DMS79 treated with DMSO at 0.1 percent for 48 hours (cell line): ENCODE results near the gene BRICD5.
"Not testable (repeated sequence)": the region's sequence is repeated elsewhere in the genome, so short reads cannot be mapped to it uniquely, and the experiment has no call there.

Source experiments
- DNase-seq: peaks from one replicate; lab custom pipeline; 2025; lab: John Stamatoyannopoulos, UW

Gene BRICD5

GRCh38 chr16:2223221-2223941 is 12.7 kb upstream of the BRICD5 start, which contains the start of gene E4F1:
TSS of gene E4F1 (plus strand) at chr16:2223591. CDS start at chr16:2223614, 23 bp downstream.
- DNase-seq = peak; percentile 97

- no peak for DNase-seq
Observed at GRCh38 chr16:2216330-2216729, 5.7 kb upstream of the BRICD5 start.

GRCh38 chr16:2214719-2214968 is 4.0 kb upstream of the BRICD5 start, which contains the start of gene PGP:
TSS of gene PGP (minus strand) at chr16:2214840. CDS start at chr16:2214777, 63 bp downstream.
- no peak for DNase-seq

GRCh38 chr16:2213817-2214718 is 3.4 kb upstream of the BRICD5 start:
- DNase-seq = no peak

GRCh38 chr16:2212362-2213324 is 2.0 kb upstream of the BRICD5 start:
- DNase-seq = no peak

- DNase-seq = no peak
Observed at GRCh38 chr16:2211923-2212347, 1.3 kb upstream of the BRICD5 start.

GRCh38 chr16:2210009-2210332 is 692 bp downstream of the BRICD5 start:
- no peak for DNase-seq

- no peak for DNase-seq
Observed at GRCh38 chr16:2209258-2210008, 1.2 kb downstream of the BRICD5 start.

- DNase-seq = no peak
Observed at GRCh38 chr16:2208772-2209171, 1.9 kb downstream of the BRICD5 start.

GRCh38 chr16:2208308-2208707 is 2.4 kb downstream of the BRICD5 start:
- DNase-seq = no peak

GRCh38 chr16:2207872-2208271 is 2.8 kb downstream of the BRICD5 start:
- DNase-seq = no peak

- no peak for DNase-seq
Observed at GRCh38 chr16:2206780-2207433, 3.8 kb downstream of the BRICD5 start.

- DNase-seq = no peak
Observed at GRCh38 chr16:2206420-2206779, 4.3 kb downstream of the BRICD5 start.

GRCh38 chr16:2205967-2206313 is 4.7 kb downstream of the BRICD5 start:
- DNase-seq = no peak

GRCh38 chr16:2205104-2205966 is 5.3 kb downstream of the BRICD5 start, which contains the start of gene MLST8:
TSS of gene MLST8 (plus strand) at chr16:2205454. CDS start at chr16:2206086, 632 bp downstream.
- peak; percentile 65 for DNase-seq

- DNase-seq = no peak
Observed at GRCh38 chr16:2204416-2205103, 6.1 kb downstream of the BRICD5 start.

- DNase-seq = not testable (repeated sequence)
Observed at GRCh38 chr16:2203119-2203688, 7.5 kb downstream of the BRICD5 start.

- DNase-seq = no peak
Observed at GRCh38 chr16:2200313-2200712, 10.3 kb downstream of the BRICD5 start.

- DNase-seq = no peak
Observed at GRCh38 chr16:2199621-2200139, 11.0 kb downstream of the BRICD5 start.
